ENCODE measurements around the gene ERBB3.
"Not testable (repeated sequence)": the region's sequence is repeated elsewhere in the genome, so short reads cannot be mapped to it uniquely, and the experiment has no call there.

The ERBB3 gene

DNA sequence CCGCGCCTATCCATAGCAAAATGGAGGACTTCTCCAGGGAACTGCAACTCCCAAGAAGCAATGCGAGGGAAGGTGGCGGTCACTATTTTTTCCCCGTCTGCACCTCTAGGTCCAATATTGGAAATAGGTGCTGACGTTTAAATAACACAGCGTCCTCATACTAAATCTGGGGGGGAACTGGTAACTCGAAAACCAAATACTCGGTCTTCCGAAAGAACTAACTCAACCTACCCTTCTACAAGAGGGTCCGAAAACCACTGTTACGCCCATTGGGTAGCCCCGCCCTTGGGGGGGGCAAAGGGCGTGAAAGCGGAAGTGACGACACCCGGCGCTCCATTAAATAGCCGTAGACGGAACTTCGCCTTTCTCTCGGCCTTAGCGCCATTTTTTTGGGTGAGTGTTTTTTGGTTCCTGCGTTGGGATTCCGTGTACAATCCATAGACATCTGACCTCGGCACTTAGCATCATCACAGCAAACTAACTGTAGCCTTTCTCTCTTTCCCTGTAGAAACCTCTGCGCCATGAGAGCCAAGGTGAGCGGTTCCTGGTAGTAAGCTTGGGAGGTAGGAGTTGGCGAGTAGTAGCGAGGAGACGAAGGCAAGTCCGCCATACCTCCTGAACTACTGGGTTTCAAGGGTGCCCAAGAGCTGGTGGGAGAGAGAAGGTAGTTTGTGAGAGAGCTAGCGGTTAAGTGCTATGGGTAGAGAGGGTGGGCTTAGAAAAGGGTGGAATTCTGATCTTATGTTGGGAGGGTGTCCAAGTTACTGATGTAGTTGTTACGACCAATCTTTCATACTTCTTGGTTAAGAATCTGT, 36.5 kb downstream of the ERBB3 start, which contains the start of gene RPL41:
TSS of gene RPL41 (plus strand) at position 367 of the 815 bp plus-strand sequence.
- H3K9me3 ChIP-seq (ENCODE audit: control insufficient read depth, insufficient read depth, low read length), result no peaks in the 10 kb centered on the region
- H3K4me1 ChIP-seq (ENCODE audit: control insufficient read depth, insufficient read depth, low read length), result peaks cover 14% of the 10 kb centered on the region
- peak within 1 kb of the TSS; percentile 98 for H3K4me3 ChIP-seq (ENCODE audit: low read depth, low read length)
- H3K9ac ChIP-seq (ENCODE audit: low read depth, low read length), result peak within 1 kb of the TSS; percentile 99
- H3K36me3 ChIP-seq (ENCODE audit: control insufficient read depth, insufficient read depth, low read length), result peaks cover 50% of the 10 kb centered on the region
- H3K27me3 ChIP-seq (ENCODE audit: control insufficient read depth, insufficient read depth, low read length), result no peaks in the 10 kb centered on the region
- H3K27ac ChIP-seq (ENCODE audit: low read depth, low read length), result peak within 1 kb of the TSS; percentile 98

DNA sequence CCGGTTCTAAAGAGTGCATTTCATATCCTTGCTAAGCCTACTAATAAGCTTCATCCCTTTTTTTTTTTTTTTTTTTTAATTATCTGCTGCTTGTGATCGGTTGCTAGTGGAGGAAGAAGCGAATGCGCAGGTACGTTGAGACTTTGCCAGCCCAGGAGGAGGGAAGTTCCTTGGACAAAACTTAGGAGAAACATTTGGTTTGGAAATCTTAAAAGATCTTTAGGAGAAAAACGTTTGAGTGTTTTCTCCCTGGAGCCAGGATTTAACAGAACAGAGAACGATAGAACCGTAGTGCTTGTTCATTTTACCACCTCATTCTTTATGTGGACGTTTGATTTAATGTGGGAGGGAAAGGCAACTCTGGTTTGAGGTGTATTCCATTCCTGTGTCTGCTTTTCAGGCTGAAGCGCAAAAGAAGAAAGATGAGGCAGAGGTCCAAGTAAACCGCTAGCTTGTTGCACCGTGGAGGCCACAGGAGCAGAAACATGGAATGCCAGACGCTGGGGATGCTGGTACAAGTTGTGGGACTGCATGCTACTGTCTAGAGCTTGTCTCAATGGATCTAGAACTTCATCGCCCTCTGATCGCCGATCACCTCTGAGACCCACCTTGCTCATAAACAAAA, 37.2 kb downstream of the ERBB3 start:
- Histone ChIP-seq H3K9ac (ENCODE audit: low read depth, low read length) (peak overlapping the region; percentile 99), H3K27ac (ENCODE audit: low read depth, low read length) (peak overlapping the region; percentile 98), H3K36me3 (ENCODE audit: control insufficient read depth, insufficient read depth, low read length) (peaks cover 48% of the 10 kb centered on the region), H3K4me3 (ENCODE audit: low read depth, low read length) (peak overlapping the region; percentile 98), H3K4me1 (ENCODE audit: control insufficient read depth, insufficient read depth, low read length) (peaks cover 14% of the 10 kb centered on the region)
- not testable (repeated sequence) for H3K9me3 ChIP-seq (ENCODE audit: control insufficient read depth, insufficient read depth, low read length); H3K27me3 ChIP-seq (ENCODE audit: control insufficient read depth, insufficient read depth, low read length)

DNA sequence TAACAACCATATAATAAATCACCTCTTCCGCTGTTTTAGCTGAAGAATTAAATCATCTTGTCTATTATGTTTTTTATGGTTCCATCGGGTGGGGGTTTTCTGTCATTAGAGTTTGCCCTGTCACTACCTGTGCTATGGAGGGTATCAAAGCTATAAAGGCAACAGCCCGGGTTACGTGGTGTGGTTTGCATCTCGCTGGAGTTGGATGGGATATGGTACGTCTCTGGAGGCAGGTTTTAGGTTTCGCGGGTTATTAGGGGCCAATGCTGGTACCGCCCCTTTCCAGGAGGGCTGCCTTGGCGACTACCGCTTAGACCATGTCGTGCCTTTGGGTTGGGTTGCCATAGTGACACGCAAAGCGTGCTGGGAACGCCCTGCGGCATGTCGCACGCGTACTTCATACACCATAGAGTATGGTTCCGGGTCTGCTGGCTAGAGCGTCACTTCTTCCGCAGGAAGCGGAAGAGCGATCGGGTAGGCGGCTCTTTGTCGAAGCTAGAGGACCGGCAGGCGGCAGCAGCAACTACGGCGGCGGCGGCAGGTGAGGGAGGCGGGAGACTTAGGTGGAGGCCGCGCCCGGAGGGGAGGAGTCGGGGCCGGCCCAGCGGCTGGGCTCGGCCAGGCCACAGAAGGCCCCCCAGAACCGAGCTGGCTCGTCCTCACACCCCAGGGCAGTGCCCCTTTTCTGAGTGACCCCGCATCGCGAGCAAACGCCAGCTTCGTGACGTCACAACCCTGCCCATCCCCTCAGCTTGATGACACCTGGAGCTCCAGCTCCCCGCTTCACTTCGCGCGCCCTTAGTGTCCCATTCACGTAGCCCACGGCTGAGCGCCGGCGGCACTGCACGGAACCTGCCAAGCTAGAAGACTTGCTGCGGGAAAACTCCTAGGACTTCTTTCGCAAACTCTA, 38.1 kb downstream of the ERBB3 start, which contains the start of gene ZC3H10:
TSS of gene ZC3H10 (plus strand) at position 489 of the 910 bp plus-strand sequence. CDS start 2,297 bp downstream, outside the sequence.
- Histone ChIP-seq H3K27ac (ENCODE audit: low read depth, low read length) (peak within 1 kb of the TSS; percentile 98), H3K27me3 (ENCODE audit: control insufficient read depth, insufficient read depth, low read length) (no peaks in the 10 kb centered on the region), H3K9me3 (ENCODE audit: control insufficient read depth, insufficient read depth, low read length) (no peaks in the 10 kb centered on the region), H3K9ac (ENCODE audit: low read depth, low read length) (peak within 1 kb of the TSS; percentile 99), H3K36me3 (ENCODE audit: control insufficient read depth, insufficient read depth, low read length) (peaks cover 40% of the 10 kb centered on the region), H3K4me1 (ENCODE audit: control insufficient read depth, insufficient read depth, low read length) (peaks cover 14% of the 10 kb centered on the region), H3K4me3 (ENCODE audit: low read depth, low read length) (peak within 1 kb of the TSS; percentile 98)

DNA sequence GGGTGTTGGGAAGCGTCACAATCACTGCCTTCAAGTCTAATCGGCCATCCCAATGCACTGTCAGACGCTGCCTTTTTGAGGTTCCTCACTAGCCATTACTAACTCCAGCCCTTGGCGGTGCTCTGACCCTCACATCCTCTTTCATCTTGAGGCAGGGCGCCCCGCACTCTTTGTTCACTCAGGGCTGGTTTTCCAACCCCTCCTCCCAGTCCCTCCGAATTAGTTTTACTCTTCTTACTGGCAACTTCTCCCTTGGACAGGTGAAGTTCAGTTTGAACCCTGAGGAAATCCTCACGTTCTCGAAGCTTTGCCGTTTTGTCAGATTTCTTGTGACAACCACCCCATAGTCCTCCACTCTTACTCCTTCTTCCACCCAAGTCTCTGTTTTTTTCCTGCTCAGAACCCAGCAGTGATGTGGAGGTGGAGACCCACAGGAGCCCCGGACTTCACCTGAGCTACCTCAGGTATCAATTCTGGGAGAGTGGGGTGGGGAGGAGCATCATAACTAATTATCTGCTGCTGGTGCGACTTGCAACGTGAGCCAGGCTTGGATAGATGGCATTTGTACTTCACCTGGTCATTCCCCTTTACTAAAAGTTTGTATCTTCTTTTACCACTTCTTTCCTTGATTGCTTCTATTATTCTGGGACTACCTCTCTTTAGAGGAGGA, 38.9 kb downstream of the ERBB3 start:
- H3K27me3 ChIP-seq (ENCODE audit: control insufficient read depth, insufficient read depth, low read length), result no peaks in the 10 kb centered on the region
- H3K27ac ChIP-seq (ENCODE audit: low read depth, low read length), result peak overlapping the region; percentile 84
- H3K4me1 ChIP-seq (ENCODE audit: control insufficient read depth, insufficient read depth, low read length), result peaks cover 14% of the 10 kb centered on the region
- no peaks in the 10 kb centered on the region for H3K9me3 ChIP-seq (ENCODE audit: control insufficient read depth, insufficient read depth, low read length)
- H3K4me3 ChIP-seq (ENCODE audit: low read depth, low read length), result peak overlapping the region; percentile 98
- H3K9ac ChIP-seq (ENCODE audit: low read depth, low read length), result peak overlapping the region; percentile 58
- peaks cover 32% of the 10 kb centered on the region for H3K36me3 ChIP-seq (ENCODE audit: control insufficient read depth, insufficient read depth, low read length)

DNA sequence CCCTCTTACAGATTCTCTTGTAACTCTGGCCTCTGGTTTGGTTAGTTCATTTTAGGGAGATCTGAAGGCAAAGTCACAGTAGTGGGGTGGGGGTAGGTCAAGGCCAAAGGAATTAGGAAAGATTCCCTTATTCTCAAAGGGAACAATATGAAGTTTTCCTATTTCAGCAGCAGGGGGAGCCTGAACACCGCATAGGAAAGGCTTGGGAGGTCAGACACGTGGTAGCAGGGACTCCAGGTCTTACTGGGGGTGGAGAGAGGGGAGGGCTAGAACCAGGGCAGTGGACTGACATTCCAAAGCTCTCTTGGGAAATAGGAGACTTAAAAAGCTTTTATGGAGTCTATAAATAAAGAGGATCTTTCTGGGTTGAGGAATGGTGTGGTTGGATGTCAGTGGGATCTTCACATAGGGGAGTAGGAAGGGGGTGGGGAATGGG, 39.4 kb downstream of the ERBB3 start:
- Histone ChIP-seq H3K9ac (ENCODE audit: low read depth, low read length) (0 out of 2 replicates have a peak overlapping the region, but pooled peaks have one; percentile 58), H3K27ac (ENCODE audit: low read depth, low read length) (peak overlapping the region; percentile 84), H3K4me1 (ENCODE audit: control insufficient read depth, insufficient read depth, low read length) (peaks cover 14% of the 10 kb centered on the region), H3K9me3 (ENCODE audit: control insufficient read depth, insufficient read depth, low read length) (no peaks in the 10 kb centered on the region), H3K27me3 (ENCODE audit: control insufficient read depth, insufficient read depth, low read length) (no peaks in the 10 kb centered on the region), H3K4me3 (ENCODE audit: low read depth, low read length) (peak overlapping the region; percentile 98), H3K36me3 (ENCODE audit: control insufficient read depth, insufficient read depth, low read length) (peaks cover 28% of the 10 kb centered on the region)

DNA sequence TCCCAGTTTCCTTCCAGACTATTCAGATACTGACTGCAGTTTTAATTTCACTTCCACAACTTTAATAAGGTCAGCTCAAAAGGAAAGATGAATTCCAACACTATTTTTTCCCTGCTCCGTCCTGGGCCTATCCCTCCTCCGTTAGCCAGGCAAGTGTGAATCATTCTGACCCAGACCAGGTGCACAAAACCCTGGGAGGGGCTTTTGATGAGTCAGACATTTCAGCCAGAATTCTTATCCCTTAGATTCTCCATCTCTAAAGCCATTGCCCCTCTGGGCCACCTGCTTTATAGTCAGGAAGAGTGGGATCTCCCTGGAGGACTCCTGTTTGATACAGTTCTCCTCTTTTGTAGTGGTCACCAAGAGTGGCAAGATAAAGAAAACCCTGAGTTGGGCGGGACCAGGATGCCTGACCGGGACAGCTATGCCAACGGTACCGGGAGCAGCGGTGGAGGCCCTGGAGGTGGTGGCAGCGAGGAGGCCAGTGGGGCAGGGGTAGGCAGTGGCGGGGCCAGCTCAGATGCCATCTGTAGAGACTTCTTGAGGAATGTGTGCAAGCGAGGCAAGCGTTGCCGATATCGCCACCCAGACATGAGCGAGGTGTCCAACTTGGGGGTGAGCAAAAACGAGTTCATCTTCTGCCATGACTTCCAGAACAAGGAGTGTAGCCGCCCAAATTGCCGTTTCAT, 40.3 kb downstream of the ERBB3 start:
- Histone ChIP-seq H3K4me3 (ENCODE audit: low read depth, low read length) (no peak overlapping the region), H3K27me3 (ENCODE audit: control insufficient read depth, insufficient read depth, low read length) (no peaks in the 10 kb centered on the region), H3K27ac (ENCODE audit: low read depth, low read length) (peak overlapping the region; percentile 65), H3K9ac (ENCODE audit: low read depth, low read length) (no peak overlapping the region), H3K4me1 (ENCODE audit: control insufficient read depth, insufficient read depth, low read length) (peaks cover 14% of the 10 kb centered on the region), H3K36me3 (ENCODE audit: control insufficient read depth, insufficient read depth, low read length) (peaks cover 28% of the 10 kb centered on the region), H3K9me3 (ENCODE audit: control insufficient read depth, insufficient read depth, low read length) (no peaks in the 10 kb centered on the region)

DNA sequence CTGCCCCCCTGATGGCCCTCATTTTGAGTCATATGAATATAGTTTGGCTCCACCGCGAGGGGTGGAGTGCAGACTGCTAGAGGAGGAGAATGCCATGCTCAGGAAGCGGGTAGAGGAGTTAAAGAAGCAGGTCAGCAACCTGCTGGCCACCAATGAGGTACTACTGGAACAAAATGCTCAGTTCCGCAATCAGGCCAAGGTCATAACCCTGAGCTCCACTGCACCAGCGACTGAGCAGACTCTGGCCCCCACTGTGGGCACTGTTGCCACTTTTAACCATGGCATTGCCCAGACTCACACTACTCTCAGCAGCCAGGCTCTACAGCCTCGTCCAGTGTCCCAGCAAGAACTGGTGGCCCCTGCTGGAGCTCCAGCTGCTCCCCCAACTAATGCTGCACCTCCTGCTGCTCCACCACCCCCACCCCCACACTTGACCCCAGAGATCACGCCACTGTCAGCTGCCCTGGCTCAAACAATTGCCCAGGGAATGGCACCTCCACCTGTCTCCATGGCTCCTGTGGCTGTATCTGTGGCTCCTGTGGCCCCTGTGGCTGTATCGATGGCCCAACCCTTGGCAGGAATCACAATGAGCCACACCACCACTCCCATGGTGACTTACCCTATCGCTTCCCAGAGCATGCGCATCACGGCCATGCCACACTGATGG, 41.4 kb downstream of the ERBB3 start:
- H3K4me1 ChIP-seq (ENCODE audit: control insufficient read depth, insufficient read depth, low read length), result peaks cover 16% of the 10 kb centered on the region
- no peak overlapping the region for H3K4me3 ChIP-seq (ENCODE audit: low read depth, low read length)
- H3K27me3 ChIP-seq (ENCODE audit: control insufficient read depth, insufficient read depth, low read length), result no peaks in the 10 kb centered on the region
- peaks cover 28% of the 10 kb centered on the region for H3K36me3 ChIP-seq (ENCODE audit: control insufficient read depth, insufficient read depth, low read length)
- no peak overlapping the region for H3K27ac ChIP-seq (ENCODE audit: low read depth, low read length)
- H3K9ac ChIP-seq (ENCODE audit: low read depth, low read length), result no peak overlapping the region
- H3K9me3 ChIP-seq (ENCODE audit: control insufficient read depth, insufficient read depth, low read length), result no peaks in the 10 kb centered on the region

DNA sequence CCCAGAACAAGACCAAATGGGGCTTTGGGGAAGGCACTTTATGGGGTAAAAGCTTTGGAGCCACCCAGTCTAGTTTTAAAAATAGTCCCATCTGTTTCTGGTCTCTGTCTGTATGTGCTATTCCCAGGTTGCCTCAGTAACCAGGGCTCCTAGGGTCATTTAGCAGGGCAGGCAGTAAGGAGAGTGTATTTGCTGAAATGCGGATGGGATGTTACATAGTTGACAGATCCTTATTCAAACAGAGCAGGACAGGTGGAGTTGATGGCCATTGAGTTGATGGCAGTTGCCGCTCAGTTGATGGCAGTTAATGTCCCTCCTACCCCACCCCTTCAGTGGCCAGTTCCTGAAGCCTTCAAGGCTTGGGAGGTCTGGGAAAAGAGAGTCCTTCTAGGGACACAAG, 42.7 kb downstream of the ERBB3 start:
- Histone ChIP-seq H3K9me3 (ENCODE audit: control insufficient read depth, insufficient read depth, low read length) (no peaks in the 10 kb centered on the region), H3K9ac (ENCODE audit: low read depth, low read length) (no peak overlapping the region), H3K4me1 (ENCODE audit: control insufficient read depth, insufficient read depth, low read length) (peaks cover 28% of the 10 kb centered on the region), H3K4me3 (ENCODE audit: low read depth, low read length) (no peak overlapping the region), H3K27me3 (ENCODE audit: control insufficient read depth, insufficient read depth, low read length) (no peaks in the 10 kb centered on the region), H3K36me3 (ENCODE audit: control insufficient read depth, insufficient read depth, low read length) (peaks cover 20% of the 10 kb centered on the region), H3K27ac (ENCODE audit: low read depth, low read length) (no peak overlapping the region)

DNA sequence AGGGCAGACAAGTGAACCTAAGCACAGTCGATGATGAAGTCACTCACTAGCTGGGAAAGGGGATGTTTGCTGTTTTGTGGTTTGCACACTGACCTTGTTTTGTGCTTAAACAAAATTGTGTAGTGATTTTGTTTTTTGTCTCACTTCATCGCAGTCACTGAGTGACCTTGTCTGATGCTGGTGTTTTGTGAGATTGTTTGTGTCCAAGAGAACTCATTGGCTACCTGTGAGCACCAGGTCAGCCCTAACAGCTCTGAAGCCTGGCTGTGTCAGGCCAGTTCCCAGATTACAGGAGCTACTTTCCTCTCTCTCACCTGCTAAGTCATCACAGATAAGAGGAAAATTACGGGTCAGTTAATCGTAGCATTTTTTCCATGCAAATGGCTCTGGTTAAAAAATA, 44.2 kb downstream of the ERBB3 start:
- Histone ChIP-seq H3K9ac (ENCODE audit: low read depth, low read length) (no peak overlapping the region), H3K27me3 (ENCODE audit: control insufficient read depth, insufficient read depth, low read length) (no peaks in the 10 kb centered on the region), H3K9me3 (ENCODE audit: control insufficient read depth, insufficient read depth, low read length) (no peaks in the 10 kb centered on the region), H3K4me1 (ENCODE audit: control insufficient read depth, insufficient read depth, low read length) (peaks cover 22% of the 10 kb centered on the region), H3K27ac (ENCODE audit: low read depth, low read length) (no peak overlapping the region), H3K36me3 (ENCODE audit: control insufficient read depth, insufficient read depth, low read length) (peaks cover 18% of the 10 kb centered on the region), H3K4me3 (ENCODE audit: low read depth, low read length) (no peak overlapping the region)

All from HUES48 (cell line).